HepG2 (cell line): ENCODE data around the gene GSTK1. TPM values are rescaled to one million over a fixed set of nuclear protein-coding genes. Genes with fewer than 3 reads are reported as not detected.

Experiments used
- ATAC-seq: fragments of 200-7000 bp; cut with Tn5 transposase; 3 replicates; pipeline ENCODE4 v1.9.1; 2020; ENCODE audit warnings: mild to moderate bottlenecking, moderate library complexity
- BruUV-seq: library from RNA; stranded (reverse); fragments of 400-500 nt; replicated peaks from 2 replicates; lab custom pipeline; 2021; lab: Mats Ljungman, UMichigan
- CTCF ChIA-PET: fragments of 300-600 bp; formaldehyde crosslinking; extraction: SDS; loops from one replicate; lab custom pipeline; 2021; ENCODE audit warnings: low total read pairs, inconsistent platforms, low intra/inter-chr PET ratio; lab: Yijun Ruan, JAX
- POLR2A ChIA-PET: fragments of 350-600 bp; sonication (Branson Sonifier 250); formaldehyde crosslinking; loops from one replicate; lab custom pipeline; 2020; ENCODE audit warnings: antibody characterized with exemption, inconsistent platforms; lab: Yijun Ruan, JAX
- DNase-seq: peaks from one replicate; pipeline ENCODE4 v3.0.0-alpha.2; 2015; ENCODE audit warnings: low spot score
- FAIRE-seq: peaks from 3 replicates; lab custom pipeline; 2011; peaks lifted over from hg19 to GRCh38; lab: Jason Lieb, UNC
- H2AFZ ChIP-seq: one replicate; pipeline ENCODE4 v1.6.1; 2011; ENCODE audit warnings: low read length, inconsistent platforms
- H3K27ac ChIP-seq: fragments of 300-600 bp; 3 replicates; pipeline ENCODE4 v1.8.0; 2011; ENCODE audit warnings: mixed run types, mild to moderate bottlenecking, mixed read lengths, low read length, inconsistent platforms; ENCODE audit not compliant: insufficient read depth; ENCODE audit errors: extremely low read length
- H3K27me3 ChIP-seq, 2 experiments: fragments of 200-600 bp in 1 of 2; 2 replicates in 1 of 2; 3 replicates in 1 of 2; pipeline versions ENCODE4 v1.6.0 to v1.8.0; 2011; ENCODE audit warnings: low read length in 2 of 2, mild to moderate bottlenecking in 2 of 2, moderate library complexity in 2 of 2, inconsistent platforms in 1 of 2; ENCODE audit not compliant: insufficient read depth in 2 of 2, control insufficient read depth in 1 of 2
- H3K36me3 ChIP-seq, 2 experiments: fragments of 200-600 bp in 1 of 2; replicated peaks in 1 of 2; 2 replicates in 1 of 2; 3 replicates in 1 of 2; pipeline versions ENCODE4 v1.5.1 to v1.8.0; 2011; ENCODE audit warnings: low read length in 2 of 2, inconsistent platforms in 1 of 2; ENCODE audit not compliant: insufficient read depth in 2 of 2, control insufficient read depth in 1 of 2
- H3K4me1 ChIP-seq: 2 replicates; pipeline ENCODE4 v1.5.1; 2012; ENCODE audit warnings: low read length, inconsistent platforms; ENCODE audit not compliant: insufficient read depth
- H3K4me2 ChIP-seq: 2 replicates; pipeline ENCODE4 v1.6.0; 2011; ENCODE audit warnings: low read depth, low read length, inconsistent platforms
- H3K4me3 ChIP-seq, 3 experiments: fragments of 200-600 bp in 1 of 3; sonication (generic), shearing (Covaris generic) in 1 of 3; replicated peaks in 1 of 3; 2 replicates each; pipeline ENCODE4 v1.5.1; 2011 to 2016; ENCODE audit warnings: low read length in 3 of 3, inconsistent platforms in 2 of 3, low read depth in 2 of 3, mild to moderate bottlenecking in 2 of 3, control low read depth in 1 of 3, mixed read lengths in 1 of 3; ENCODE audit not compliant: insufficient read depth in 1 of 3
- H3K79me2 ChIP-seq: one replicate; pipeline ENCODE4 v1.6.1; 2011; ENCODE audit warnings: low read length, inconsistent platforms; ENCODE audit not compliant: insufficient read depth
- H3K9ac ChIP-seq: 2 replicates; pipeline ENCODE4 v1.6.0; 2011; ENCODE audit warnings: mild to moderate bottlenecking, low read depth, low read length, inconsistent platforms; ENCODE audit not compliant: insufficient read depth
- H3K9me3 ChIP-seq: 2 replicates; pipeline ENCODE4 v1.5.1; 2012; ENCODE audit warnings: mild to moderate bottlenecking, low read length
- H4K20me1 ChIP-seq: 2 replicates; pipeline ENCODE4 v1.6.0; 2011; ENCODE audit warnings: inconsistent platforms, mild to moderate bottlenecking, low read length, moderate library complexity; ENCODE audit not compliant: insufficient read depth
- DNMT3B ChIP-seq: conservative IDR thresholded peaks from 2 replicates; pipeline ENCODE4 v1.6.1; 2016; ENCODE audit warnings: missing biosample characterization, control low read depth
- E2F2 ChIP-seq: sonication (generic); formaldehyde crosslinking; IDR thresholded peaks from 2 replicates; pipeline ENCODE4 v1.4.0; 2020; ENCODE audit warnings: missing genetic modification reagents, borderline replicate concordance
- ELF1 ChIP-seq: sonication (generic); formaldehyde crosslinking; IDR thresholded peaks from 2 replicates; pipeline ENCODE4 v1.4.0; 2020; ENCODE audit warnings: missing genetic modification reagents
- GABPB1 ChIP-seq: IDR thresholded peaks from 2 replicates; pipeline ENCODE4 v1.6.1; 2016; ENCODE audit warnings: mild to moderate bottlenecking, missing genetic modification reagents, moderate library complexity, missing compliant biosample characterization
- NR3C1 ChIP-seq: sonication (generic); formaldehyde crosslinking; IDR thresholded peaks from 2 replicates; pipeline ENCODE4 v1.4.0; 2020; ENCODE audit warnings: missing genetic modification reagents
- SRF ChIP-seq: IDR thresholded peaks from 2 replicates; pipeline ENCODE4 v1.6.1; 2011; ENCODE audit warnings: mild to moderate bottlenecking, low read depth, low read length, moderate library complexity
- ZFP36L1 ChIP-seq: sonication (generic); formaldehyde crosslinking; IDR thresholded peaks from 2 replicates; pipeline ENCODE4 v1.8.0; 2022; ENCODE audit warnings: mild to moderate bottlenecking, missing genetic modification reagents, moderate library complexity
- ZNF333 ChIP-seq: sonication (generic); formaldehyde crosslinking; IDR thresholded peaks from 2 replicates; pipeline ENCODE4 v1.4.0; 2020; ENCODE audit warnings: mild to moderate bottlenecking, missing genetic modification reagents, borderline replicate concordance
- ZNF616 ChIP-seq: sonication (generic); formaldehyde crosslinking; IDR thresholded peaks from 2 replicates; pipeline ENCODE4 v1.5.0; 2020; ENCODE audit warnings: low read depth, mild to moderate bottlenecking, missing genetic modification reagents
- ZNF792 ChIP-seq: IDR thresholded peaks from 2 replicates; pipeline ENCODE4 v1.6.1; 2016
- WGBS: methylation state at CpG from one replicate; pipeline ENCODE4 v1.1.6; 2017; ENCODE audit warnings: low lambda C conversion rate; 5-methylcytosine and 5-hydroxymethylcytosine counted together
- in situ Hi-C: cut with HindIII; loops from 2 replicates; pipeline ENCODE4 v1.10.0; 2017; ENCODE audit warnings: low pct_unique_long_range_greater_than_20kb; ENCODE audit not compliant: extremely low pct_ligation_motif_present
- intact Hi-C: fragments of 100-400 bp; cut with micrococcal nuclease; formaldehyde crosslinking; loops from one replicate; pipeline ENCODE4 v1.10.0; 2022; ENCODE audit not compliant: unreplicated experiment
- polyA plus RNA-seq, 8 experiments: library from polyadenylated mRNA; depleted of rRNA in 3 of 8; stranded (reverse) in 7 of 8; unstranded in 1 of 8; fragments of >200 nt; fragmentation: Illumina TruSeq in 4 of 8; extraction: Trizol in 4 of 8; gene quantifications; 2 replicates each; pipeline versions ENCODE4 v1.2.1 to v1.2.3, GENCODE V29; 2011 to 2016; ENCODE audit warnings: low read depth in 4 of 8, missing spikeins in 1 of 8, mixed read lengths in 1 of 8; ENCODE audit not compliant: insufficient read depth in 1 of 8
- total RNA-seq, 5 experiments: library from RNA; depleted of rRNA; stranded (reverse); fragments of >200 nt; fragmentation: Illumina TruSeq; extraction: Trizol; gene quantifications; 2 replicates each; pipeline ENCODE4 v1.2.3, GENCODE V29; 2016; ENCODE audit warnings: low read depth in 1 of 5
- TF ChIP-seq, protein P1 (sequence below): sonication (generic); formaldehyde crosslinking; IDR thresholded peaks from 2 replicates; pipeline ENCODE4 v1.5.0; 2020; ENCODE audit warnings: mild to moderate bottlenecking, missing genetic modification reagents, moderate library complexity
- TF ChIP-seq, protein P2 (sequence below): sonication (generic); formaldehyde crosslinking; conservative IDR thresholded peaks from 2 replicates; pipeline ENCODE4 v1.4.0; 2020; ENCODE audit warnings: missing genetic modification reagents
- TF ChIP-seq, protein P3 (sequence below): IDR thresholded peaks from 2 replicates; pipeline ENCODE4 v1.6.1; 2018; ENCODE audit warnings: missing genetic modification reagents, mild to moderate bottlenecking, missing compliant biosample characterization
- TF ChIP-seq, protein P4 (sequence below): fragments of 450-650 bp; IDR thresholded peaks from 2 replicates; pipeline ENCODE4 v1.6.1; 2016
- TF ChIP-seq, protein P5 (sequence below): sonication (generic); formaldehyde crosslinking; IDR thresholded peaks from 2 replicates; pipeline ENCODE4 v1.8.0; 2022; ENCODE audit warnings: missing genetic modification reagents, low read depth, mild to moderate bottlenecking, borderline replicate concordance

GSTK1 gene
- total and polyA plus RNA-seq, 2 of the 13 experiments (the other 11 are each of a cell fraction or from before 2014, with no cell fraction given), result 64.6 to 92.1 TPM

DNA sequence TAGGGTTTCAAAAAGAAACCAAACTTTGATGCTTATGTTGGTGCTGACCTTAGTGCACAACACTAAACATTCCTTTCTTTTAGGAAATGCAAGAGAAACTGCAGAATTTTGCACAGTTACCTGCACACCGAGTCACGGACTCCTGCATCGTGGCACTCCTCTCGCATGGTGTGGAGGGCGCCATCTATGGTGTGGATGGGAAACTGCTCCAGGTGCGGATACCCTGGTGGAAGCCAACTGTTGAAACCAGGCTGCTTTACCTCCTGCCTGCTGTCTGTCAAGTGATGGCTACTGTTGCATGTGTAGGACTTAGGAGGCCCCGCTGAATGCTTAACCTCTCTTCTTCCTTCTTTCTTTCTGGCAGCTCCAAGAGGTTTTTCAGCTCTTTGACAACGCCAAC, 36.6 kb downstream of the GSTK1 start:
- BruUV-seq, result no TSS peak
- peak; percentile 23 for FAIRE-seq
- TF ChIP-seq NR3C1 (CRISPR knock-in tag) (no peak), E2F2 (CRISPR knock-in tag) (no peak), ZNF333 (CRISPR knock-in tag) (no peak), ELF1 (CRISPR knock-in tag) (no peak), ZNF792 (no peak), ZNF616 (no peak), DNMT3B (CRISPR knock-in tag) (no peak), ZFP36L1 (CRISPR knock-in tag) (no peak), GABPB1 (CRISPR knock-in tag) (no peak), SRF (no peak)
- TF ChIP-seq, protein P1, sequence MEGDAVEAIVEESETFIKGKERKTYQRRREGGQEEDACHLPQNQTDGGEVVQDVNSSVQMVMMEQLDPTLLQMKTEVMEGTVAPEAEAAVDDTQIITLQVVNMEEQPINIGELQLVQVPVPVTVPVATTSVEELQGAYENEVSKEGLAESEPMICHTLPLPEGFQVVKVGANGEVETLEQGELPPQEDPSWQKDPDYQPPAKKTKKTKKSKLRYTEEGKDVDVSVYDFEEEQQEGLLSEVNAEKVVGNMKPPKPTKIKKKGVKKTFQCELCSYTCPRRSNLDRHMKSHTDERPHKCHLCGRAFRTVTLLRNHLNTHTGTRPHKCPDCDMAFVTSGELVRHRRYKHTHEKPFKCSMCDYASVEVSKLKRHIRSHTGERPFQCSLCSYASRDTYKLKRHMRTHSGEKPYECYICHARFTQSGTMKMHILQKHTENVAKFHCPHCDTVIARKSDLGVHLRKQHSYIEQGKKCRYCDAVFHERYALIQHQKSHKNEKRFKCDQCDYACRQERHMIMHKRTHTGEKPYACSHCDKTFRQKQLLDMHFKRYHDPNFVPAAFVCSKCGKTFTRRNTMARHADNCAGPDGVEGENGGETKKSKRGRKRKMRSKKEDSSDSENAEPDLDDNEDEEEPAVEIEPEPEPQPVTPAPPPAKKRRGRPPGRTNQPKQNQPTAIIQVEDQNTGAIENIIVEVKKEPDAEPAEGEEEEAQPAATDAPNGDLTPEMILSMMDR (CRISPR knock-in tag), result peak; percentile 73
- TF ChIP-seq, protein P2, sequence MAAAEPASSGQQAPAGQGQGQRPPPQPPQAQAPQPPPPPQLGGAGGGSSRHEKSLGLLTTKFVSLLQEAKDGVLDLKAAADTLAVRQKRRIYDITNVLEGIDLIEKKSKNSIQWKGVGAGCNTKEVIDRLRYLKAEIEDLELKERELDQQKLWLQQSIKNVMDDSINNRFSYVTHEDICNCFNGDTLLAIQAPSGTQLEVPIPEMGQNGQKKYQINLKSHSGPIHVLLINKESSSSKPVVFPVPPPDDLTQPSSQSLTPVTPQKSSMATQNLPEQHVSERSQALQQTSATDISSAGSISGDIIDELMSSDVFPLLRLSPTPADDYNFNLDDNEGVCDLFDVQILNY (CRISPR knock-in tag), result no peak
- TF ChIP-seq, protein P3, sequence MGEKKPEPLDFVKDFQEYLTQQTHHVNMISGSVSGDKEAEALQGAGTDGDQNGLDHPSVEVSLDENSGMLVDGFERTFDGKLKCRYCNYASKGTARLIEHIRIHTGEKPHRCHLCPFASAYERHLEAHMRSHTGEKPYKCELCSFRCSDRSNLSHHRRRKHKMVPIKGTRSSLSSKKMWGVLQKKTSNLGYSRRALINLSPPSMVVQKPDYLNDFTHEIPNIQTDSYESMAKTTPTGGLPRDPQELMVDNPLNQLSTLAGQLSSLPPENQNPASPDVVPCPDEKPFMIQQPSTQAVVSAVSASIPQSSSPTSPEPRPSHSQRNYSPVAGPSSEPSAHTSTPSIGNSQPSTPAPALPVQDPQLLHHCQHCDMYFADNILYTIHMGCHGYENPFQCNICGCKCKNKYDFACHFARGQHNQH, result no peak
- TF ChIP-seq, protein P4, sequence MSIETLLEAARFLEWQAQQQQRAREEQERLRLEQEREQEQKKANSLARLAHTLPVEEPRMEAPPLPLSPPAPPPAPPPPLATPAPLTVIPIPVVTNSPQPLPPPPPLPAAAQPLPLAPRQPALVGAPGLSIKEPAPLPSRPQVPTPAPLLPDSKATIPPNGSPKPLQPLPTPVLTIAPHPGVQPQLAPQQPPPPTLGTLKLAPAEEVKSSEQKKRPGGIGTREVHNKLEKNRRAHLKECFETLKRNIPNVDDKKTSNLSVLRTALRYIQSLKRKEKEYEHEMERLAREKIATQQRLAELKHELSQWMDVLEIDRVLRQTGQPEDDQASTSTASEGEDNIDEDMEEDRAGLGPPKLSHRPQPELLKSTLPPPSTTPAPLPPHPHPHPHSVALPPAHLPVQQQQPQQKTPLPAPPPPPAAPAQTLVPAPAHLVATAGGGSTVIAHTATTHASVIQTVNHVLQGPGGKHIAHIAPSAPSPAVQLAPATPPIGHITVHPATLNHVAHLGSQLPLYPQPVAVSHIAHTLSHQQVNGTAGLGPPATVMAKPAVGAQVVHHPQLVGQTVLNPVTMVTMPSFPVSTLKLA, result no peak
- TF ChIP-seq, protein P5, sequence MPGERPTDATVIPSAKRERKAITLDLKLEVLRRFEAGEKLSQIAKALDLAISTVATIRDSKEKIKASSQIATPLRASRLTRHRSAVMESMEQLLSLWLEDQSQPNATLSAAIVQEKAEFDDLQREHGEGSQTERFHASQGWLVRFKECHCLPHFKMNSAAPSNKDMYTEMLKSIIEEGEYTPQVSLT (CRISPR knock-in tag), result no peak

More for the DNA sequence above, 36.6 kb downstream of the GSTK1 start:
- ATAC-seq (peak; percentile 98), DNase-seq (peak; percentile 36)
- ChIA-PET CTCF (interaction anchor here (0.9 to 2.1 kb wide), 3 partner anchors 59 to 117 kb away, joined by 3 to 14 read pairs (median 4); no protein-coding TSS in a partner anchor), POLR2A (interaction anchor here (1.2 kb wide), 1 partner anchor 12 kb away, joined by 3 read pairs; the partner anchor contains the start of gene CASP2)
- intact Hi-C loops (loop anchor here (1.0 to 10.0 kb wide), 2 partner anchors 60 to 295 kb away; no protein-coding TSS in a partner anchor), in situ Hi-C loops (loop anchor here (5.0 kb wide), 1 partner anchor 58 kb away; no protein-coding TSS in a partner anchor)
- WGBS, result 76% methylated on average over 7 of the region's 8 CpGs
- no peaks in the 10 kb centered on the region for H3K27me3 ChIP-seq
- H3K36me3 ChIP-seq, result peaks cover 28 to 83% of the 10 kb centered on the region in 2 experiments
- H3K27ac ChIP-seq, result no peak overlapping the region
- H3K79me2 ChIP-seq, result no peaks in the 10 kb centered on the region
- no peak overlapping the region for H3K4me2 ChIP-seq
- no peaks in the 10 kb centered on the region for H3K9me3 ChIP-seq
- no peak overlapping the region for H3K4me3 ChIP-seq
- no peak overlapping the region for H3K9ac ChIP-seq
- no peak overlapping the region for H2AFZ ChIP-seq
- H3K4me1 ChIP-seq, result no peaks in the 10 kb centered on the region
- no peaks in the 10 kb centered on the region for H4K20me1 ChIP-seq
